ENCODE results near the gene ANKRD30A. TPM values are rescaled to one million over a fixed set of nuclear protein-coding genes. Genes with fewer than 3 reads are reported as not detected.

Gene ANKRD30A
- total and polyA plus RNA-seq, 2 donors (not counting 3 experiments of a cell fraction or from before 2014, with no cell fraction given) = not detected

GRCh38 chr10:37226524-37226923, 101.1 kb downstream of the ANKRD30A start:
- no peak for DNase-seq (ENCODE audit: low read depth, low spot score)
- Histone ChIP-seq H3K9me1 (replicated peaks; ENCODE audit: control insufficient read depth, extremely low read depth, insufficient read depth, low read length) (no peaks in the 10 kb centered on the region), H3K4me2 (ENCODE audit: insufficient read depth, low read length) (no peak overlapping the region), H3K27ac (ENCODE audit: insufficient read depth, low read depth, low read length) (no peak overlapping the region), H3K4me3 (replicated peaks in 1 of 3; ENCODE audit: insufficient read depth in 1 of 3, low read depth in 1 of 3, low read length in 3 of 3) (no peak overlapping the region), H3K27me3 (ENCODE audit: control insufficient read depth in 2 of 2, insufficient read depth in 2 of 2, low read length in 2 of 2) (no peaks in the 10 kb centered on the region), H4K20me1 (replicated peaks; ENCODE audit: control insufficient read depth, extremely low read depth, insufficient read depth, low read length) (no peaks in the 10 kb centered on the region), H3K9me3 (replicated peaks; ENCODE audit: control insufficient read depth, insufficient read depth, low read length) (no peaks in the 10 kb centered on the region), H3K4me1 (ENCODE audit: control insufficient read depth, extremely low read depth, insufficient read depth, low read length) (no peaks in the 10 kb centered on the region), H3K36me3 (ENCODE audit: control insufficient read depth in 2 of 2, extremely low read depth in 1 of 2, insufficient read depth in 2 of 2, low read length in 2 of 2) (no peaks in the 10 kb centered on the region), H3K79me2 (ENCODE audit: control insufficient read depth, insufficient read depth, low read length) (no peaks in the 10 kb centered on the region), H2AFZ (ENCODE audit: low read depth, low read length) (no peak overlapping the region), H3K9ac (replicated peaks; ENCODE audit: extremely low read depth, insufficient read depth, low read length) (no peak overlapping the region)
- POLR2A ChIA-PET = no interaction called here
- intact Hi-C loops (cut with micrococcal nuclease) = no loop called here
- no TSS peak for BruUV-seq (replicated peaks)
- dilution Hi-C loops (cut with MboI; ENCODE audit: extremely low pct_ligation_motif_present, low sequenced_read_pairs) = no loop called here
- CTCF ChIA-PET = no interaction called here
- FAIRE-seq = no peak
- TF ChIP-seq CTCF (IDR thresholded peaks at IDR 0.05; ENCODE audit: extremely low read depth in 1 of 2, insufficient read depth in 1 of 2, low read depth in 1 of 2, low read length in 2 of 2) (no peak), MYC (IDR thresholded peaks at IDR 0.05; ENCODE audit: low read depth, low read length) (no peak), EZH2 (IDR thresholded peaks at IDR 0.05; ENCODE audit: borderline replicate concordance, low read depth, low read length, severe bottlenecking) (no peak), MAX (IDR thresholded peaks at IDR 0.05; ENCODE audit: insufficient read depth, insufficient read length) (no peak)

GRCh38 chr10:37234692-37235091, 109.3 kb downstream of the ANKRD30A start:
- ChIA-PET CTCF (no interaction called here), POLR2A (no interaction called here)
- H4K20me1 ChIP-seq (replicated peaks; ENCODE audit: control insufficient read depth, extremely low read depth, insufficient read depth, low read length) = no peaks in the 10 kb centered on the region
- intact Hi-C loops (cut with micrococcal nuclease) (no loop called here), dilution Hi-C loops (cut with MboI; ENCODE audit: extremely low pct_ligation_motif_present, low sequenced_read_pairs) (no loop called here)
- FAIRE-seq (no peak), DNase-seq (ENCODE audit: low read depth, low spot score) (no peak)
- H3K36me3 ChIP-seq (ENCODE audit: control insufficient read depth in 2 of 2, extremely low read depth in 1 of 2, insufficient read depth in 2 of 2, low read length in 2 of 2) = no peaks in the 10 kb centered on the region
- no peaks in the 10 kb centered on the region for H3K27me3 ChIP-seq (ENCODE audit: control insufficient read depth in 2 of 2, insufficient read depth in 2 of 2, low read length in 2 of 2)
- no peaks in the 10 kb centered on the region for H3K9me1 ChIP-seq (replicated peaks; ENCODE audit: control insufficient read depth, extremely low read depth, insufficient read depth, low read length)
- no peaks in the 10 kb centered on the region for H3K79me2 ChIP-seq (ENCODE audit: control insufficient read depth, insufficient read depth, low read length)
- TF ChIP-seq JUN (IDR thresholded peaks at IDR 0.05; ENCODE audit: borderline replicate concordance, insufficient read depth, insufficient read length, low read depth) (no peak), MAX (IDR thresholded peaks at IDR 0.05; ENCODE audit: insufficient read depth, insufficient read length) (no peak), POLR2AphosphoS5 (IDR thresholded peaks at IDR 0.05; ENCODE audit: insufficient read depth, low read depth, low read length) (no peak), POLR2A (IDR thresholded peaks at IDR 0.05; ENCODE audit: low read depth, low read length) (no peak), FOS (IDR thresholded peaks at IDR 0.05; ENCODE audit: borderline replicate concordance, insufficient read depth, low read length) (no peak), MYC (IDR thresholded peaks at IDR 0.05; ENCODE audit: low read depth, low read length) (no peak), GATA2 (IDR thresholded peaks at IDR 0.05; ENCODE audit: insufficient read depth, insufficient read length, low read depth, low read length) (no peak), EZH2 (IDR thresholded peaks at IDR 0.05; ENCODE audit: borderline replicate concordance, low read depth, low read length, severe bottlenecking) (no peak), CTCF (IDR thresholded peaks at IDR 0.05; ENCODE audit: extremely low read depth in 1 of 2, insufficient read depth in 1 of 2, low read depth in 1 of 2, low read length in 2 of 2) (no peak)
- H3K4me1 ChIP-seq (ENCODE audit: control insufficient read depth, extremely low read depth, insufficient read depth, low read length) = no peaks in the 10 kb centered on the region
- no peak overlapping the region for H3K27ac ChIP-seq (ENCODE audit: insufficient read depth, low read depth, low read length)
- H3K4me2 ChIP-seq (ENCODE audit: insufficient read depth, low read length) = no peak overlapping the region
- H3K9me3 ChIP-seq (replicated peaks; ENCODE audit: control insufficient read depth, insufficient read depth, low read length) = peaks cover 4% of the 10 kb centered on the region
- no peak overlapping the region for H2AFZ ChIP-seq (ENCODE audit: low read depth, low read length)
- H3K9ac ChIP-seq (replicated peaks; ENCODE audit: extremely low read depth, insufficient read depth, low read length) = no peak overlapping the region
- H3K4me3 ChIP-seq (replicated peaks in 1 of 3; ENCODE audit: insufficient read depth in 1 of 3, low read depth in 1 of 3, low read length in 3 of 3) = no peak overlapping the region
- BruUV-seq (replicated peaks) = no TSS peak
